Measurements from ENCODE around the gene MBNL3. TPM values are rescaled to one million over a fixed set of nuclear protein-coding genes. Genes with fewer than 3 reads are reported as not detected.

The MBNL3 gene
- total RNA-seq, 1 donor from 2014 or later: 4.5 TPM

DNA sequence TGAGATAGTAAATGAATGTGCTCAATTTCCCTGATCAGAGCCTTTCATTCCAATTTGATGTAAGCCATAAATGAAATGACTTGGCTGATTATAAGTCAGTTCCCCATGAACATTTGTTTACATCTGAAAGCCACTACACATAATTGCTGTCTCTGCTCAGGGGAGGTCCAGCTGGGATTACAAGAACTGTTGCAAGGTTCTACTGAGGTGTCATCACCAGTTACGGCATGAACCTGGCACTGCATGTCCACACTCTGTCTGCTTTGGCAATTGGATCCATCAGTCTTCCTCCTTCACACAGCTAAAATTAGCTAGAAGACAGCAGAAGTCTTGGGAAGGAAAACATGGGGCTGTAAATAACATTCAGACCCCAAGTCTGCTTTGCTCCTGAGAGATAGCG, 12.8 kb upstream of the MBNL3 start:
- Mint-ChIP-seq H3K4me3 (ENCODE audit: unreplicated experiment) (no peak overlapping the region), H3K27me3 (ENCODE audit: low read depth) (peaks cover 7% of the 10 kb centered on the region), H3K9me3 (ENCODE audit: low read depth) (no peaks in the 10 kb centered on the region)

DNA sequence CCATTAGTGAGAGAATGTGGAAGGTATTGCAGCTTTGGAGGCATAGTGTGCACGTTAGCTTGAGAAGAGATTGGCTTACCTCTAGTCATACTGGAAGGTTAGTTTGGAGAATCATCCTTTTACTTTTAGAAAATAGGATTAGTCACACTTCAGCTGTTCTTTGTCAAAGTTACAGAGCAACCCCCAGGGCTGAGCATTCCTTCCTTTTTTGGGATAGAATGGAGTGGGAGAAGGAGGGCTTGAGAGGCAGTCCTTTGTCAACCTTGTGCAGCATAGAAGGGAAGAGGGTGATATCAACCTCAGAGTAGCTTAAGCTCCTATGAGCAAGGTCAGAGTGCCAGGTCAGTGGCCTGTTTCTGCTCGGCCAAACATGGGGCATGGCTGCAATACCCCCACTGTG, 8.6 kb upstream of the MBNL3 start:
- no peak for DNase-seq (ENCODE audit: low spot score)

More for the DNA sequence above, 12.8 kb upstream of the MBNL3 start:
- TF ChIP-seq, protein P1, sequence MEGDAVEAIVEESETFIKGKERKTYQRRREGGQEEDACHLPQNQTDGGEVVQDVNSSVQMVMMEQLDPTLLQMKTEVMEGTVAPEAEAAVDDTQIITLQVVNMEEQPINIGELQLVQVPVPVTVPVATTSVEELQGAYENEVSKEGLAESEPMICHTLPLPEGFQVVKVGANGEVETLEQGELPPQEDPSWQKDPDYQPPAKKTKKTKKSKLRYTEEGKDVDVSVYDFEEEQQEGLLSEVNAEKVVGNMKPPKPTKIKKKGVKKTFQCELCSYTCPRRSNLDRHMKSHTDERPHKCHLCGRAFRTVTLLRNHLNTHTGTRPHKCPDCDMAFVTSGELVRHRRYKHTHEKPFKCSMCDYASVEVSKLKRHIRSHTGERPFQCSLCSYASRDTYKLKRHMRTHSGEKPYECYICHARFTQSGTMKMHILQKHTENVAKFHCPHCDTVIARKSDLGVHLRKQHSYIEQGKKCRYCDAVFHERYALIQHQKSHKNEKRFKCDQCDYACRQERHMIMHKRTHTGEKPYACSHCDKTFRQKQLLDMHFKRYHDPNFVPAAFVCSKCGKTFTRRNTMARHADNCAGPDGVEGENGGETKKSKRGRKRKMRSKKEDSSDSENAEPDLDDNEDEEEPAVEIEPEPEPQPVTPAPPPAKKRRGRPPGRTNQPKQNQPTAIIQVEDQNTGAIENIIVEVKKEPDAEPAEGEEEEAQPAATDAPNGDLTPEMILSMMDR (IDR thresholded peaks at IDR 0.05): no peak
- no peak for DNase-seq (ENCODE audit: low spot score)
- Mint-ChIP-seq H3K27ac (ENCODE audit: unreplicated experiment) (no peak overlapping the region), H3K4me1 (ENCODE audit: low read depth) (no peaks in the 10 kb centered on the region), H3K36me3 (ENCODE audit: low read depth) (no peaks in the 10 kb centered on the region)

GRCh38 chrX:132493095-132493494, 4.3 kb upstream of the MBNL3 start:
- Mint-ChIP-seq H3K36me3 (ENCODE audit: low read depth) (no peaks in the 10 kb centered on the region), H3K27me3 (ENCODE audit: low read depth) (peaks cover 15% of the 10 kb centered on the region), H3K27ac (ENCODE audit: unreplicated experiment) (no peak overlapping the region), H3K4me3 (ENCODE audit: unreplicated experiment) (no peak overlapping the region), H3K4me1 (ENCODE audit: low read depth) (peaks cover 12% of the 10 kb centered on the region), H3K9me3 (ENCODE audit: low read depth) (no peaks in the 10 kb centered on the region)
- TF ChIP-seq, protein P1 (IDR thresholded peaks at IDR 0.05): no peak
- DNase-seq (ENCODE audit: low spot score): no peak

More for the DNA sequence above, 8.6 kb upstream of the MBNL3 start:
- Mint-ChIP-seq H3K9me3 (ENCODE audit: low read depth) (no peaks in the 10 kb centered on the region), H3K27me3 (ENCODE audit: low read depth) (peaks cover 6% of the 10 kb centered on the region), H3K36me3 (ENCODE audit: low read depth) (no peaks in the 10 kb centered on the region), H3K4me3 (ENCODE audit: unreplicated experiment) (no peak overlapping the region), H3K27ac (ENCODE audit: unreplicated experiment) (no peak overlapping the region), H3K4me1 (ENCODE audit: low read depth) (no peaks in the 10 kb centered on the region)
- TF ChIP-seq, protein P1 (IDR thresholded peaks at IDR 0.05): no peak

DNA sequence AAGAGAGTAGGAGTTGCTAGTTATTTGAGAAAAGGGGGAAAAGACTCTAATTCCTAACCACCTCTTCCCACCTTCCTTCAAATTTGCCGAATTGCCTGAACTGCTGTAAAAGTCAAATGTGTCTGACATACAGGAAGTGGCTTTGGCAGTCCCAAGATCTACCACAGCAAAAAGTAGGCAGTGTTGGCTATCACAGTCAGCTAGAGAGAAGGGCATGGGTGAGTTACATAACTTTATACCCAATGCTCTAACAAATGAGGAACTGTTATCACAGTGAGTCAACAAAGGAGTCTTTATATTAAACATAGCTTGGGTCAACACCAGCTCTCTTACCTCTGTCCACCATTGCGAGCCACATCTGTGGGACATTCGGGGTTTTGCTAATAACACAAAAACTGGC, 2.4 kb upstream of the MBNL3 start:
- H3K4me3 Mint-ChIP-seq (ENCODE audit: unreplicated experiment): no peak overlapping the region
- H3K4me1 Mint-ChIP-seq (ENCODE audit: low read depth): peaks cover 12% of the 10 kb centered on the region
- no peaks in the 10 kb centered on the region for H3K9me3 Mint-ChIP-seq (ENCODE audit: low read depth)
- TF ChIP-seq, protein P1 (IDR thresholded peaks at IDR 0.05): peak; percentile 39
- no peak overlapping the region for H3K27ac Mint-ChIP-seq (ENCODE audit: unreplicated experiment)
- no peak for DNase-seq (ENCODE audit: low spot score)
- H3K27me3 Mint-ChIP-seq (ENCODE audit: low read depth): peaks cover 10% of the 10 kb centered on the region
- no peaks in the 10 kb centered on the region for H3K36me3 Mint-ChIP-seq (ENCODE audit: low read depth)

DNA sequence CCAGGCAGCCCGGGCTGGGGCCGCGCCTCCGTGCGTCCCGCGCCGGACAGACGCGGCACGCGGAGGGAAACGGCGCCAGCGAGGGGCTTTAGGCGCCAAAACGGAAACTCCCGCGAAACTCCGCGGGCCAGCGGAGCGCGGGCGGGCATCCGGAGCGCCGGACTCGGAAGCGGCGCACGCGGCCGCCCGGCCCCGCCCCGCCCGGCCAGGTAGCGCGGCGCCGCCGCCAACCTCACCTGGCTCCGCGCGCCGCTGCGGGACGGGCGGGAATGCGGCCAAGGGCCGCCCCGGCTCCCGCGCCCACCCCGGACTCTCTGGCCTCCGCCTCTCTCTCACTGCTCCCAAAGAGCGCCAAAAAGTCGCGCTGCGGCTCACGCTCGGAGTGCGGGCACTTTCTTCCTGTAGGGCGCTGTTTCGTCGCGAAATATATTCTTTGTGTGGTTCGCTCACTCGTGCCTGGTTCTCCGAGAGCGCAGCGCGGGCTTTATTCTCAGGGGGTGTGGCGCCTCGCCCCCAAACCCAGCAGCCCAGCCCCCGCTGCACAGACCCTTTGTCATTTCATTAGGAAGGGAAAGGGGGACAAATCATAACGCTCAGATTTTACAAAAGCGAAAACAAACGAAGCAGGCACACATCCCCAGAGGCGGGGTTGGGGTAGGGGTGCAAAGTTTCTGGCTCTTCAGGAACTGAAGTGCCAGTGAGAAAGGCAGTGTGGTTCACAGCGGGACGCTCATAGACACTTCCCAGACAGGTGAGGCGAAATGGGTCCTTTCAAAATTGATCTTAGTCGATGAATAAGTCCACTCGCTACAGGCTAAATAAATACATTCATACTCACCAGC, 961 bp upstream of the MBNL3 start:
- Mint-ChIP-seq H3K4me3 (ENCODE audit: unreplicated experiment) (peak overlapping the region; percentile 90), H3K9me3 (ENCODE audit: low read depth) (no peaks in the 10 kb centered on the region), H3K36me3 (ENCODE audit: low read depth) (no peaks in the 10 kb centered on the region), H3K27me3 (ENCODE audit: low read depth) (peaks cover 10% of the 10 kb centered on the region), H3K4me1 (ENCODE audit: low read depth) (peaks cover 12% of the 10 kb centered on the region), H3K27ac (ENCODE audit: unreplicated experiment) (peak overlapping the region; percentile 70)
- TF ChIP-seq, protein P1 (IDR thresholded peaks at IDR 0.05): no peak
- no peak for DNase-seq (ENCODE audit: low spot score)
